Measurements from ENCODE around the gene PI4KA.

The PI4KA gene

DNA sequence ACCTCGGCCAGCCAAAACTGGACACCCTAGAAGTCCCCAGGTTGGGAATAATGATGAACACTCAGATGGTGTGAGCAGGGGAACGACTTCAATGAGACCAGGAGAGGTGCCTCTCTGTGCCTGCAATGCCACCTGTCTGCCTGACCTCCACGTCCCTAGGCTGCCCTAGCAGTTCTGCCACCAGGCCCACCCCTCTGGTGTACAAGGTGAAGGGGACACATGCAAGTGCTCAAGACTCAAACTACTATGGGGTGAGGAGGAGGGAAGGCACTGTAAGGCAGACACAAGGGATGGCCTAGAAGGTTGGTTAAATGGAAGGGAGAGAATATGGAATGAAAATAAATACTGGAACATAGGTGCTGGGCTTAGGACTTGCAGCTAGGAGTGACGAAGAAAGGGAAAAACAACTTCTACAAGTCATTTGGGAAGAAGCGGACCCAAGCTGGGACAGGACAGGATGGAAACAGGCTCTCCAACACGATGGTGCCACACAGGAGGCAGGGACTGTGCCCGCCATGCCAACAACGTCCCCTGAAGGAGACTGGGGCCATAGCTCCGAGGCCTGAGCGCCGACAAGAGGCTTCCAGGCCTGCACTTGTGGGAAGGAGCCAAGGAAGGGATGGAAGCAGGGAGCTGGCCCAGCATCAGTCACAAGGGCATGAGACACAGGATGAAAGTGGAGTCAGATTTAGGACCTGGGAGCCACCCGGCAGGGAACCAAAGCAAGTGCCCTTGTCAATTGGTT is 66.2 kb downstream of the PI4KA start:
- no peak for DNase-seq

GRCh38 chr22:20788627-20789344 is 69.8 kb downstream of the PI4KA start:
- no peak for DNase-seq

DNA sequence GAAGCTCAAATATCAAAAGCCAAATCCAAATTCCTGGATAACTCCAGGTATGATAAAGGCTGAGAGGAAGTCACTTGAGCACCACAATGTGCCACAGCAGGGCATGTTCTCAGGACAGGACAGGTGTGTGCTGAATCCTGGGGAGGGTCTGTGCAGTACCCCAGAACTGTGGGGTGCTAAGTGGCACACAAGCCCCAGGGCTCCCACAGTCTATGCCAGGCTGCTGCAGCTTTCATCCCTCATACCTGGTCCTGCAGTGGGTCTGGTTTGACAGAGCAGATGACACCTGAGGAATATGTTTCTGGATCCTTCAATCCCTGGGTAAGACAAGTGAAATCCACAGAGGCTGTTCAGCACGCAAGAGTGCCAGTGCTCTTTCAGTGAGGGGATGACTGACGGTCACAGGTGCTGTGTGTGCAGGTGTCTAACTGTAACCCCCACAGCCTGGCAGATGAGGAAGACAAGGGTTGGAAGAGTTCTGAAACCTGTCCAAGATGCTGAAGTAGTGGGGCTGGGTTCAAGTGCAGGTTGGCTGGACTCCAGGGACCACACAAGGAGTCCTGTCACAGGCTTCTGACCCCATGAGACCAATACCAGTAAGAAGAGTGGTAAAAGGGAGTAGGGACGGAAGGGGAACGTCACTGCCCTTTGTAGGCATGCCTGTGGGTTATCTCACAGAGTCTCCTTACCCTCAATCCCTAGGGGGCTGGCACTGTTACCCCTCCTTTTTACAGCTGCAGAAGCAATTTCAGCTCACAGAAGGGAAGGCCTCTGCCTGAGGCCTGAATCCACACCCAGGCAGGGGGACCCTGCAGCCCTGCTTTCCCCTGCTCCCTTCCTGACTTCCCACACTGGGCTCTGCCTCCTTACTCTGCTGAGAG is 70.6 kb downstream of the PI4KA start:
- DNase-seq = no peak

DNA sequence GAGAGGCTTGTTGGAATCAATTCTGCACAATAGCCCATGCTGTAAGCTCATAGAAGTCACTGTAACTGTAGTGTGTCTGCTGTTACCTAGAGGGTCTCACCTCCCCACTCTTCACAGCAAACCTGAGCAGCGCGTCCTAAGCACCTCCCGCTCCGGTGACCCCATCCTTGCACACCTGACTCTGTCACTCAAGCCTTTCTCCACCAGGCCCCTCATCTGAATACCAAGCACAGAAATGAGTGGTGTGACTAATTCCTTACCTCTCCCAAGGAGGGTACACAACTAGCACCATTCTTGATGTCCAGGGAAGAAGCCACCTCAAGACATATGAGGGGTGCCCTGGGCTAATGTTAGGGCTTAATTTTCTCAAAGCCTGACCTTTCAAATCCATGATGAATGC is 71.4 kb downstream of the PI4KA start:
- no peak for DNase-seq

DNA sequence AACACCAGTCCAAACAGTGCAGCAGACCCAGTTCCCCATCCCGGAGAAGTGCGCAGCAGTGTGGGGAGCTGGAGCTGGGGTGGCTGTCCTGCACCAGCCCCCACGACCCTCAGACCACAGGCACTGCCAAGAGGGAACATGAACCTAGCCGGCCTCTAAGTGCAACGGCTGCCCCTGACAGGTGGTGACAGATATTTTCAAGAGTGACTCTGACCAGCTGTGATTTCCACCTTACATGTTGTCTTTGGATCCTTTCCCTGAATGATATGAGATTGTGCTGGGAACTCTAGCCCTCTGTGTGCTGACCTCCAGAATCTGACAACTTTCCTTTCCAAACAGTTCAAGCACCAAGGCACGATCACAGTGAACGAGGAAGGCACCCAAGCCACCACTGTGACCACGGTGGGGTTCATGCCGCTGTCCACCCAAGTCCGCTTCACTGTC is 72.1 kb downstream of the PI4KA start:
- no peak for DNase-seq

DNA sequence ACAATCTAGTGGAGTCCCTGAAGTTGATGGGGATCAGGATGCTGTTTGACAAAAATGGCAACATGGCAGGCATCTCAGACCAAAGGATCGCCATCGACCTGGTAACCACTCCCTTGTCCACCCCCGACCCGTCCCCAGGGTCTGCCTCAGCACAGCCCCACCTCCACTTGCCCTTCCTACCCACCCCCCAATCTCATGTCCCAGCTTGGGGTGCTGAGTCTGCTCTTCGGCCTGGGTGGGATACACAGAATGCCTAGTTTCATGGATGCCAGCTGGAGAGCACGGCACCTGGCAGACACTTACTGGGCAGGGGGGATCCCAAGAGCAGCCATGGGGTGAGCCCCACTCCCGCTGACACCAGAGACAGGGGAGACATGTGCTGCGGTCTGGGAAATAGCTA is 72.6 kb downstream of the PI4KA start:
- no peak for DNase-seq

DNA sequence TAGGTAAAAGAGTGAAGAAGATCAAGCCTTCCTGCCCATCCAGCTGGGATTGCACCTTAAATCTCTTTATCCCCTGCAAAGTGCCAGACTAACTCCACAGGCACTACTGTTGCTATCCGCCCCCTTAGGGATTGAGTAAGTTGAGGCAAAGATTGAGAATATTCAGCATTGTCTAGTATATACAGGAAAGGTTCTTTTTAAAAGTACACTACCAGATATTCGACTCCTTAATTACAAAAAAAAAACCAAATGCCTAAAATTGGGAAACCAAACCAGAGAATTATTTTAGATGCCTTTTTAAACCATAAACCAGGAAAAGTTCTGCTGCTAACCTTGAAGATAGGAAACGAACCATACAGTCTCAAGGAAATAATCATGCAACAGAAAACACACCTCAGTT is 73.2 kb downstream of the PI4KA start:
- DNase-seq = no peak

- DNase-seq = no peak
Observed at GRCh38 chr22:20783844-20784723, 74.5 kb downstream of the PI4KA start.

GRCh38 chr22:20783300-20783673 is 75.3 kb downstream of the PI4KA start:
- no peak for DNase-seq

GRCh38 chr22:20782596-20783299 is 75.9 kb downstream of the PI4KA start:
- no peak for DNase-seq

- DNase-seq = no peak
Observed at GRCh38 chr22:20782083-20782482, 76.5 kb downstream of the PI4KA start.

DNA sequence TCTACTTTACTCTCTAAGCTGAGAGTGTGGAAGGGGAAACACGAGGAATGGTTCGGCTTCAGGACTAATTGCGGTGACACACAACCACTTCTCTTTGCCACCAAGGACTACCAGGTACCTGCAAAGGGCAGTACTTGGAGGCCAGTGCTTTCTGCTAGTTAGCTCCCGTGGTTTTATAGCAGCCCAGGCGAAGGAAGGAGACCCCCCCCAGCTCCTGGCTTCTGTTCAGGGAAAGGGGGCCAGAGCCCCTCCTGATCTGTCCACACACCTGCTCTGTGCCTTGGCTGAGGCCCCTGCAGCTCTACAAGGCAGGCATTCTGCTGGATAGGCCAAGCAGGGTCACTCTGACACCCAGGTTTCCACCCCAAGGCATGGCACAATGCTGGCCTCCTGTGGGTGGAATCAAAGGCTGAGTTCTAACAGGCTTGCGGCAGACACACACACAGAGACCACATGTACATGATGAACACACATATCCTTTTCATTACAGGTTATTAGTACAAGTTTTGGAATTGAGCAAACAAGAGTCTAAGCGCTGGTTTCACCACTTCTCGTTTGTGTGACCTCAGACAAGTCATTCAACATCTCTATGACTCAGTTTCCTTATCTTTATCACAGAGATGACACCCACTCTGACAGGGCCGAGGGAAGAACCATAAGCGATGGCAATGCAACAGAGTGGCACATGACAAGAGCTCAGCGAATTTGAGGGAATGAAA is 77.2 kb downstream of the PI4KA start:
- no peak for DNase-seq

DNA sequence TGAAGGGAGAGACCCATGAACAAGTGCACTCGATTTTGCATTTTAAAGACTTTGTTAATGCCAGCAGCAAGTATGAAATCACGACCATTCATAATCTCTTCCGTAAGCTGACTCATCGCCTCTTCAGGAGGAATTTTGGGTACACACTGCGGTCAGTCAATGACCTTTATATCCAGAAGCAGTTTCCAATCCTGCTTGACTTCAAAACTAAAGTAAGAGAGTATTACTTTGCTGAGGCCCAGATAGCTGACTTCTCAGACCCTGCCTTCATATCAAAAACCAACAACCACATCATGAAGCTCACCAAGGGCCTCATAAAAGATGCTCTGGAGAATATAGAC is 78.8 kb downstream of the PI4KA start:
- no peak for DNase-seq

GRCh38 chr22:20779014-20779817 is 79.4 kb downstream of the PI4KA start:
- DNase-seq = no peak

DNA sequence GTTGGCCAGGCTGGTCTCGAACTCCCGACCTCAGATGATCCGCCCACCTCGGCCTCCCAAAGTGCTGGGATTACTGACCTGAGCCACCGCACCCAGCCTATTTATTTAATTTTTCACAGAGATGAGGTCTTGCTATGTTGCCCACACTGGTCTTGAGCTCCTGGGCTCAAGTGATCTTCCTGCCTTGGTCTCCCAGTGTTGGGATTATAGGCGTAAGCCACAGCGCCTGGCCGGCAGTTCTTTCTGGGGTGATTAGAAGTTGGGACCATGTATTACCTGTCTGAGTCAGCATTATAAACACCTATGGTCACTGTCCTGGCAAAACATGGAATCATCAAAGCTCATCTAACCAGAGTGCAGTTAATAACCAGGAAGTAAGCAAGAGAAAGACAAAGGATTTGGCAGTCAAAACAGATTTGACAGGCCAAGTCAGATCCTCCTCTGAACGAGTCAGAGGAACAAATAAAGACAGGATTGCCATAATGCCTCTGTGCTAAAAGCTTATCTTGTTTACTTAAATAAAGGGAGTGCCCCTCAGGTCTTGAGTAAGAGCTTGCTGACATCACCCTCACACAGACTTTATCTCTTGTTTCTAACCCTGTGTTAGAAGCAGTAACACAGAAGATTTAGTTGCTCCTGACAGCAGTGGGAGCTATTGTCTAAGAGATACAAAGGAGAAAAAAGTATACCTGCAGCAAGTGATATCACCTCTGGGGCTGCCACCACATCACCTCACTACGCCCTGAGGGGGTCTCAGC is 81.0 kb downstream of the PI4KA start:
- DNase-seq = no peak

DNA sequence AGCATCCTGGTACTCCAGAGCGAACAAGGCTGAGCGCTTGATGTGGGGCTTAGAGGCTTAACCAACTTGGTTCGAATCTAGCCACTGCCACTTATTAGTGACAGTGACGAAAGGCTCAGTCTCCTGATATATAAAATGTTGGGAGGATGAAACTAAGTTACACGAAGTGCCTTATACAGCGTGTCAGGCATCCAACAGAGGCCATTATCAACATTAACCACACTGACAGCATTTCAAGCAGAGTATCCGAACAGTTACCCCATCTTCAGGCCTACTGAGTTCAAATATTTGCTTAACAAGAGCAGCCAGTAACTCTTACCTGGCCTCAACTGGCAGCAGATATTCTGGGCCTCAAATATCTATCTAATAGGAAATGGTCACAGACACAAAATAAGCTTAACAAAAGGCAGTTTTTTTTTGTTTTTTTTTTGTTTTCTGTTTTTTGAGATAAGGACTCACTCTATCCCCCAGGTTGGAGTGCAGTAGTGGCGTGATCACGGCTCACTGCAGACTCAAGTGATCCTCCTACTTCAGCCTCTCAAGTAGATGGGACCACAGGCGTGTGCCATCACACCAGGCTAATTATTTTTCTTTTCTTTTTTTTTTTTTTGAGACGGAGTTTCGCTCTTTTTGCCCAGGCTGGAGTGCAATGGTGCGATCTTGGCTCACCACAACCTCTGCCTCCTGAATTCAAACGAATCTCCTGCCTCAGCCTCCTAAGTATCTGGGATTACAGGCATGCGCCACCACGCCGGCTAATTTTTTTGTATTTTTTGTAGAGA is 81.8 kb downstream of the PI4KA start:
- DNase-seq = no peak

DNA sequence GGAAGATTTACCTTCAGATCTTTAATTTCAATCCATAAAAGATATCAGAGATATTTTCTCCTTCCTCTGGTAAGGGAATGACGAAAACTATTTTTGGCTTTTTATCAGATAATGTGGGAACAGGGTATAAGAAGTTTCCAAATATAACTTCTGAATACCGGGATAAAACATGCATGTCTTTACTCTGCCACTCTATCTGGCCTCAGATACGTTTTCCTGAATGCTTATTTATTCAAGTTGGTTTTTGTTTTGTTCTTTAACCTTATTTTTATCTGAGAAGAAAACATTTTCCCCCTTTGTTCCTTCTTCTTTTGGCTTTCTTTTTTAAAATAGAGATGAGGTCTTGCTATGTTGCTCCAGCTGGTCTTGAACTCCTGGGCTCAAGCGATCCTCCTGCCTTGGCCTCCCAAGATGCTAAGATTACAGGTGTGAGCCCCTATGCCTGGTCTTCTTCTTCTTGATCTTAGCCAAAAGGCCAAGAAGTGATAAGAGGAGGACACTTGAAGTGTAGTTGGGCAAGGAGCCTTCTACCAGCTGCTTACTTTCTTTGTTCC is 83.2 kb downstream of the PI4KA start:
- no peak for DNase-seq

DNA sequence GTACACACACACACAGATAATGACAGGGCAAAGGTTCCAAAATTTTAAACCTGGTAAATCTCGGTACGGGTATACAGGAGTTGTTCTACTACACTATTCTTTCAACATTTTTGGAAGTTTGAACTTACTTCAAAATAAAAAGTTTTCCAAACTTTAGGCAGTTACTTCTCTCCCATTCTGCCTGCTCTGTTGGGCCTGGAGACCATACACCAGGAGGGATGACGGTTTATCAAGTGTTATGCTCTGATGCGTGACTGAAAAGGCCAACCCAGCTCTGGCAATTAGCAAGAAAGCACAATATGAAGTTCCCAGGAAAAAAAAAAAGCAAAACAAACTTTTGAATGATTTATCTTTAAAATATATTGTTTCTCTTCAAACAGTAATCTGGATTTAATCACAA is 83.7 kb downstream of the PI4KA start:
- no peak for DNase-seq

- no peak for DNase-seq
Observed at GRCh38 chr22:20773793-20774212, 84.8 kb downstream of the PI4KA start, which contains the start of gene SERPIND1. TSS of gene SERPIND1 (plus strand) at chr22:20774113. CDS start at chr22:20779313, 5,200 bp downstream.
